WERI-Rb-1 (cell line): ENCODE data around the gene INPP4B.

Experiments used
- DNase-seq: peaks from one replicate; pipeline ENCODE4 v3.0.0-alpha.2; 2020
- H3K27ac ChIP-seq: fragments of 250-450 bp; sonication (Bioruptor Pico); 2 replicates; pipeline ENCODE4 v1.5.1; 2020; ENCODE audit warnings: mild to moderate bottlenecking, moderate library complexity
- H3K27me3 ChIP-seq: fragments of 250-450 bp; sonication (Bioruptor Pico); 2 replicates; pipeline ENCODE4 v1.5.1; 2021; ENCODE audit warnings: mild to moderate bottlenecking, low read depth, moderate library complexity; ENCODE audit not compliant: insufficient read depth, severe bottlenecking
- H3K36me3 ChIP-seq: fragments of 250-450 bp; sonication (Bioruptor Pico); 2 replicates; pipeline ENCODE4 v1.5.1; 2020; ENCODE audit warnings: mild to moderate bottlenecking, moderate library complexity
- H3K4me3 ChIP-seq: 2 replicates; pipeline ENCODE4 v1.5.1; 2011; ENCODE audit warnings: low read depth, mild to moderate bottlenecking, control low read depth, low read length
- H3K9me3 ChIP-seq: fragments of 250-450 bp; sonication (Bioruptor Pico); 2 replicates; pipeline ENCODE4 v1.5.1; 2021; ENCODE audit warnings: mild to moderate bottlenecking, moderate library complexity; ENCODE audit not compliant: severe bottlenecking
- TF ChIP-seq, protein P1 (sequence below): IDR thresholded peaks from 2 replicates; pipeline ENCODE4 v1.5.1; 2011; ENCODE audit warnings: low read depth, mild to moderate bottlenecking, control low read depth, inconsistent platforms, low read length

INPP4B gene

GRCh38 chr4:142271832-142272231 lies 574.3 kb downstream of the INPP4B start:
- Histone ChIP-seq H3K4me3 (no peak overlapping the region), H3K36me3 (no peaks in the 10 kb centered on the region), H3K9me3 (no peaks in the 10 kb centered on the region), H3K27me3 (no peaks in the 10 kb centered on the region), H3K27ac (no peak overlapping the region)
- TF ChIP-seq, protein P1, sequence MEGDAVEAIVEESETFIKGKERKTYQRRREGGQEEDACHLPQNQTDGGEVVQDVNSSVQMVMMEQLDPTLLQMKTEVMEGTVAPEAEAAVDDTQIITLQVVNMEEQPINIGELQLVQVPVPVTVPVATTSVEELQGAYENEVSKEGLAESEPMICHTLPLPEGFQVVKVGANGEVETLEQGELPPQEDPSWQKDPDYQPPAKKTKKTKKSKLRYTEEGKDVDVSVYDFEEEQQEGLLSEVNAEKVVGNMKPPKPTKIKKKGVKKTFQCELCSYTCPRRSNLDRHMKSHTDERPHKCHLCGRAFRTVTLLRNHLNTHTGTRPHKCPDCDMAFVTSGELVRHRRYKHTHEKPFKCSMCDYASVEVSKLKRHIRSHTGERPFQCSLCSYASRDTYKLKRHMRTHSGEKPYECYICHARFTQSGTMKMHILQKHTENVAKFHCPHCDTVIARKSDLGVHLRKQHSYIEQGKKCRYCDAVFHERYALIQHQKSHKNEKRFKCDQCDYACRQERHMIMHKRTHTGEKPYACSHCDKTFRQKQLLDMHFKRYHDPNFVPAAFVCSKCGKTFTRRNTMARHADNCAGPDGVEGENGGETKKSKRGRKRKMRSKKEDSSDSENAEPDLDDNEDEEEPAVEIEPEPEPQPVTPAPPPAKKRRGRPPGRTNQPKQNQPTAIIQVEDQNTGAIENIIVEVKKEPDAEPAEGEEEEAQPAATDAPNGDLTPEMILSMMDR = no peak
- DNase-seq = no peak

DNA sequence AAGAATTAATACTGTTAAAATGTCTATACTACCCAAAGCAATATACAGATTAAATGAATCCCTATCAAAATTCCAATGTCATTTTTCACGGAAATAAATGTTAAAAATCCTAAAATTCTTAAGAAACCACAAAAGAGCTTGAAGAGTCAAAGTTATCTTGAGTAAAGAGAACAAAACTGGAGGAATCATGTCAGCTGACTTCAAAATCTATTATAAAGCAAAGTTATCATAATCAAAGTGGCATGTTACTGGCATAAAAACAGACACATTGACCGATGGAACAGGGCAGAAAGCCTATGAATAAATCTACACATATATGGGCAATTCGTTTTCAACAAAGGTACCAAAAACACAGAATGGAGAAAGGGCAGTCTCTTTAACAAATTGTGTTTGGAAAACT lies 579.0 kb downstream of the INPP4B start:
- Histone ChIP-seq H3K36me3 (no peaks in the 10 kb centered on the region), H3K27ac (no peak overlapping the region), H3K4me3 (no peak overlapping the region), H3K9me3 (no peaks in the 10 kb centered on the region), H3K27me3 (no peaks in the 10 kb centered on the region)
- TF ChIP-seq, protein P1 = no peak
- no peak for DNase-seq

- TF ChIP-seq, protein P1 = no peak
- no peaks in the 10 kb centered on the region for H3K9me3 ChIP-seq
- no peak overlapping the region for H3K27ac ChIP-seq
- H3K36me3 ChIP-seq = no peaks in the 10 kb centered on the region
- no peaks in the 10 kb centered on the region for H3K27me3 ChIP-seq
- no peak overlapping the region for H3K4me3 ChIP-seq
- DNase-seq = no peak
Observed at GRCh38 chr4:142265946-142266345, 580.2 kb downstream of the INPP4B start.

DNA sequence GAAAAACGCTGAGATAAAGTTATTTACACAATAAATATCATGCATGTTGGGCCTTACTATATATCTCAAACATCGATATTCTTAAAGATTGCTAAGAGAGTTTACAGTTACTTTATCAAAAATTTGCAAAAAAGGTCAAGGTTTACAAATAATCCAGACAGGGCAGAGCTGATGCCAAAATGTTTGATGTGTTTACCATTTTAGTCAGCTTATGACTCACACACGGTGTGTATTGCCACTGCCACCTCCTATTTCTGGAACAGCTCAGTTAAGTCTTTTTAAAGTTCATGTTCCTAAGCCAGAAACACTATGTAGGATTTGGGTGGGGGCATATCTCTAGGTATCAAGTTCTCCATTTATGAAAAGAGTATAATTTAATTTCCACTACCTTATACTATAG lies 580.6 kb downstream of the INPP4B start:
- H3K27me3 ChIP-seq = no peaks in the 10 kb centered on the region
- no peak overlapping the region for H3K27ac ChIP-seq
- H3K9me3 ChIP-seq = no peaks in the 10 kb centered on the region
- no peak overlapping the region for H3K4me3 ChIP-seq
- DNase-seq = no peak
- TF ChIP-seq, protein P1 = no peak
- no peaks in the 10 kb centered on the region for H3K36me3 ChIP-seq

DNA sequence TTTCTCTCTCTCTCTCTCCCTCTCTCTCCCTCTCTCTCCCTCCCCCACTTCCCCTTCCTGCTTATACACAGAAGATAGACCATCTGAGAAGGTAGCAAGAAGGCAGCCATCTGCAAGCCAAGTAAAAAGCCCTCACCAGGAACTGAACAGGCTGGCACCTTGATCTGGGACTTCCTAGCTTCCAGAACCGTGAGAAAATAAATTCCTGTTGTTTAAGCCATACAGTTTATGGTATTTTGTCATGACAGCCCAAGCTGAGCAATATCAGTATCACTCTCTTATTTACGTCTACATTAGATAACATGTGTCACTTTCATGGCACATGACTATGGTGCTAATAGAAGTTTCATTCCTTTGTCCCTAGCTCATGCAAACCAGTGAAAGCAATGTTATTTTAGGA lies 581.1 kb downstream of the INPP4B start:
- TF ChIP-seq, protein P1 = no peak
- Histone ChIP-seq H3K27ac (no peak overlapping the region), H3K27me3 (no peaks in the 10 kb centered on the region), H3K9me3 (no peaks in the 10 kb centered on the region), H3K4me3 (no peak overlapping the region), H3K36me3 (no peaks in the 10 kb centered on the region)
- no peak for DNase-seq

DNA sequence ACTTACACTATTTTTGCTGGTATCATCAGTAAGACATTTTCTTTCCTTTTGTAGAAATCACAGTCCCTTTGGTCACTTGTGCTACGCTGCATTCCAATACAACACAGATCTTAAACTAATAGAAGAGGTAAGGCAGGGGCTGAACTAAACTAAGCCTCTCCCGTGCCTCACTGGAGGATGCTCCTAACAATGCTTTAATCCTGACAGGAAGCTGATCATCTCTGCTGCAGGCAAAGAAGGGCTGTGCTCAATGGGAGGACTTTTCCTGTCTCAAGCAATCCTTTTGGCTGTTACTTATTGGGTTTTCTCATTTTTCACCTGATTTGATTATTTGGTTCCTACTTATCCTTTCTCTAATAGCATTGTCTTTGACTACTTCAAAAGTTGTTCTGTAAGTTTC lies 583.1 kb downstream of the INPP4B start:
- H3K27ac ChIP-seq = no peak overlapping the region
- peak; percentile 13 for DNase-seq
- H3K36me3 ChIP-seq = no peaks in the 10 kb centered on the region
- TF ChIP-seq, protein P1 = no peak
- H3K27me3 ChIP-seq = no peaks in the 10 kb centered on the region
- H3K4me3 ChIP-seq = no peak overlapping the region
- H3K9me3 ChIP-seq = peaks cover 4% of the 10 kb centered on the region
